H1 (cell line): ENCODE measurements around the gene CEP104.

Experiments used
- JUN ChIP-seq: IDR thresholded peaks from 2 replicates; pipeline ENCODE4 v1.6.1; 2011; ENCODE audit warnings: low read depth, mild to moderate bottlenecking, improper control_type of control experiment, low read length
- TEAD4 ChIP-seq: IDR thresholded peaks from 2 replicates; pipeline ENCODE4 v1.6.1; 2012; ENCODE audit warnings: low read depth, low read length, inconsistent platforms, mixed read lengths
- USF2 ChIP-seq: IDR thresholded peaks from 2 replicates; pipeline ENCODE4 v1.6.1; 2011; ENCODE audit warnings: low read length, improper control_type of control experiment

GRCh38 chr1:3790952-3791351, 66.1 kb downstream of the CEP104 start:
- TF ChIP-seq JUN (no peak), USF2 (no peak), TEAD4 (no peak)
